GM12872 (cell line): ENCODE data around the gene CMA1.

Experiments used
- TF ChIP-seq, protein P1 (sequence below): IDR thresholded peaks from 3 replicates; pipeline ENCODE4 v1.5.1; 2011; ENCODE audit warnings: low read depth, mild to moderate bottlenecking, low read length, moderate library complexity; ENCODE audit not compliant: insufficient read depth

The CMA1 gene, protein sequence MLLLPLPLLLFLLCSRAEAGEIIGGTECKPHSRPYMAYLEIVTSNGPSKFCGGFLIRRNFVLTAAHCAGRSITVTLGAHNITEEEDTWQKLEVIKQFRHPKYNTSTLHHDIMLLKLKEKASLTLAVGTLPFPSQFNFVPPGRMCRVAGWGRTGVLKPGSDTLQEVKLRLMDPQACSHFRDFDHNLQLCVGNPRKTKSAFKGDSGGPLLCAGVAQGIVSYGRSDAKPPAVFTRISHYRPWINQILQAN

DNA sequence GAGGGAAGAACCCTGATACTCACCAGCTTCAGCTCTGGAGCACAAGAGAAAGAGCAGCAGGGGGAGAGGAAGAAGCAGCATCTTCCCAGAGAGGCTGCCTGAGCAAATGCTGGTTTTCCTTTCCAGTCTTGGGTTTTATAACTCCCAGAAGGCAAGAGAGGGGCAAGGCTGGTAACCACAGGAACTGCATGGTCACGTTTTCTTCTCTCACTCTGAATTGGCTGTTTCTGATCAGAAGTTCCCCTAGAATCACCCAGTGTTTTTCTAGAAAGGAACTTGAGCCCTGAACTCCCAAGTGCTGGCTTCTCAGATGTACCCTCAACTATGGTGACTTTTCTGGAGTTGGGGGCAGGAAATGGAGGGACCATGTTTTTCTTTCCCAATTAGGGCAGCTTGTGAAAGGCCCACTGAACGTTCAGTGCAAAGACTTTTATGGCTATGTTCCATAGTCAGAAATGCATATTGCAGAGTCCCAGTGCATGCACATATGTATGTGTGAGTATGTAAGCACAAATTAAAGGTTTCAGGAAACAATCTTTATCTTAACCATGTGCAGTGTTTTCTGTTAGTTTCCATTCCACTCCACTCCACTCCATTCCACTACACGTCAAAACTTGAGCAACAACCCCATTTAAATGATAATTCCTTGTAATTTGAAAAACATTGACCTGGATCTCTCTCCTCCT is at the start of gene CMA1:
Gene CMA1 (minus strand): TSS at position 111 of the 686 bp plus-strand sequence. CDS start 30 bp downstream, at position 81.
- TF ChIP-seq, protein P1, sequence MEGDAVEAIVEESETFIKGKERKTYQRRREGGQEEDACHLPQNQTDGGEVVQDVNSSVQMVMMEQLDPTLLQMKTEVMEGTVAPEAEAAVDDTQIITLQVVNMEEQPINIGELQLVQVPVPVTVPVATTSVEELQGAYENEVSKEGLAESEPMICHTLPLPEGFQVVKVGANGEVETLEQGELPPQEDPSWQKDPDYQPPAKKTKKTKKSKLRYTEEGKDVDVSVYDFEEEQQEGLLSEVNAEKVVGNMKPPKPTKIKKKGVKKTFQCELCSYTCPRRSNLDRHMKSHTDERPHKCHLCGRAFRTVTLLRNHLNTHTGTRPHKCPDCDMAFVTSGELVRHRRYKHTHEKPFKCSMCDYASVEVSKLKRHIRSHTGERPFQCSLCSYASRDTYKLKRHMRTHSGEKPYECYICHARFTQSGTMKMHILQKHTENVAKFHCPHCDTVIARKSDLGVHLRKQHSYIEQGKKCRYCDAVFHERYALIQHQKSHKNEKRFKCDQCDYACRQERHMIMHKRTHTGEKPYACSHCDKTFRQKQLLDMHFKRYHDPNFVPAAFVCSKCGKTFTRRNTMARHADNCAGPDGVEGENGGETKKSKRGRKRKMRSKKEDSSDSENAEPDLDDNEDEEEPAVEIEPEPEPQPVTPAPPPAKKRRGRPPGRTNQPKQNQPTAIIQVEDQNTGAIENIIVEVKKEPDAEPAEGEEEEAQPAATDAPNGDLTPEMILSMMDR: no peak

DNA sequence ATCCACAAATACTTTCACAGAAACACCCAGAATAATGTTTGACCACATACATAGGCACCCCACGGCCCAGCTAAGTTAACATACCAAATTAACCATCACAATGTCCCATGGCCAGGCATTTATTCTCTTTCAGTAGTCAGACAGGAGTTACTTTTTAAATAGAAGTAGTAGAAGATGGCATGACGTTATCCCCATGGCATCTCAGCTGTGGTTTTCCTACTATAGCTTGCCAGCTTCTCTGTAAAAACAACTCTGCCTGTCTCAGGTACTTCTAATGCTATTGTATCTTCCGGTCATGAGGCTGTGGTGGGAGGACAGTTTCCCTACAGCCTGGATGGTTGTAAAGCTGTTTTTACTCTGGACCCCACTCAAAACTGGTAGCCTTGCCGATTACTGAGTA is 48.7 kb upstream of the CMA1 start:
- TF ChIP-seq, protein P1: no peak

DNA sequence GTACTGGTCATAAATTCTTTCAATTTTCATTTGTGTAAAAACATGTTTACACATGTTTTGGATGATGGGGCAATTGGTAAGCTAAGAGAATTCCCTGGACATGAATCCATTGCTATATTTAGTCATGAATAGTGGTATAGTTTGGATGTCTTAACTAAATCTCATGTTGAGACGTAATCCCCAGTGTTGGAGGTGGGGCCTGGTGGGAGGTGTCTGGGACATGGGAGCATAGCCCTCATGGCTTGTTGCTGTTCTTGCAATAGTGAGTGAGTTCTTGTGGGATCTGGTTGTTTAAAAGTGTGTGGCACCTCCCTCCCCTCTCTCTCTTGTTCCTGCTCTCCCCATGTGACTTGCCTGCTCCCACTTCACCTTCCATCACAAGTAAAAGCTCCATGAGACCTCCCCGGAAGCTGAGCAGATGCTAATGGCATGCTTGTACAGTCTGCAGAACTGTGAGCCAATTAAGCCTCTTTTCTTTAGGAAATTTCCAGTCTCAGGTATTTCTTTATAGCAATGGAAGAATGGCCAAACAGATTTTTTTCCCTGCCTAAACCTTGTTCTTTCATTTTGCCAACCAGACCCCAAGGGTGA is 34.4 kb upstream of the CMA1 start:
- TF ChIP-seq, protein P1: no peak

DNA sequence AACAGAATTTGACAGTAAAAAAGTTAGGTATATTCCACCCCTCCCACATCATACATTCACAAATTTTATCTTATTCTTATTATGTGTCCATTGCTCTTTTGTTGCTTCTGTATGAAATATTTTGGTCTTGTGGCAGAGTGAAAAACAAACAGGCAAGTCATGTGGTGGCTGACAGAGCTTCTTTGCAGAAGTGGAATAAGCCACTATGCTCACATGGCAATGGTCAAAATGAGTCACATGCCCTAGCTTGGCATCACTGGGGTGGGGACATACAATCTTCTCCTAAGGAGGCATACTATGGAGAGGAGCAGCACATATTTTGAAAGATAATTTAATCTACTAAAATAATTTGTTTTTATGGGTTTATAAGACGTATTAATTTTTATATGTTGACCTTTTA is 27.7 kb upstream of the CMA1 start:
- TF ChIP-seq, protein P1: no peak

DNA sequence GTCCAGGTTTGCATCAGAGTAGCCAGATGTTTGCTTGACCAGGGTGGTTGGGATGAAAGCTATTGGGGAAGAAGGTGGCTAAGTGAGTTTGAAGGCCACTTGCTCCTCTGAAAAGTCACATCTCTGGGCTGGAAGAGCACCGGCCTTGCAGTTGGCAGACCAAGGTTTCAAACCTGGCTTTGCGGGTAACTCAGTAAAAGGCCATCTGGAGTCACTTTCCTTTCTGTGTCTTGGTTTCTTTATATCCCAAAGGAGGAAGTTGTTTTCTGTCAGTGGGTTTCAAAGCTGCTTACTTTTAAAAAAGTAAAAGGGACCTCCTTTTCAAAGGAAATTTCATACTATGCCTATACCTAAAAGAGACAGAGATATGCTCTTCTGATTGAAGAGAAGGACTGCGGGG is 26.2 kb upstream of the CMA1 start:
- TF ChIP-seq, protein P1: no peak

DNA sequence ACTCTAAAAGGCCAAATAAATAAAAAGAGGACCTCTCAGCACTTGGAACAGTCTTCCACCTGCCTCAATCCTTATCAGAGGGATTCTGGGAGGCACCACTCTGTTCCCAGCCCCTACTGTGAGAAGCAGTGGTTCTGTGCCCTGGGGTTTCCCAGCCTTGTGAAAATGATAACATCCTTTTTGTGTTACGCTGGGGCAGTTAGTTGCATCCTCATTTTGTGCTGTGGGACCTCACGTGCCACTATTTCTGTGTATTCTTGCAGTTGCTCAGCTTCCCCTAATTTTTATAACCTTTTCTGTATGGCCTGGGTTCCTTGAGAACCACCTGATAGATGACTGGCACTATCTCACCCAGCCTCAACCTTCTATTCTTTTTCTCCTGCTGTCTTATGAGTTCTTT is 10.8 kb upstream of the CMA1 start:
- TF ChIP-seq, protein P1: no peak

DNA sequence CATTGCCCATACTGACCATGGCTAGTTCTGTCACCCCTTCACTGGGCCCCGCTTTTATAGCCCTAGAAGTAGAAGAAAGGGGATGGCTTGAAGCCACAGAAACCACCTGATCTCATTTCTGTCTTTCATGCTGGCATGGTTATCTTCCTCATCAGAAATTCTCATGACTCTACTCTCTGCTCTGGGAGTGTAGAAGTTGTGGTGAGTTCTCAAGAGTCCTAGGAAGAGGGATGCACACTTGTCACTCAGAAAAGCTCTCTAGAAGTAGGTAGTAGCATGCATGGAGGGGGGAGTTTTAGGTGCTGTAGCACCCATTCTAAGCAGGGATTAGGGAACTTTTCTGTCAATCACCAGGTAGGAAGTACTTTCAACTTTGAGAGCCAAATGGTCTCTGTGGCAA is 6.1 kb upstream of the CMA1 start:
- TF ChIP-seq, protein P1: no peak
